Measurements from ENCODE around the gene RPS6KA2. TPM values are rescaled to one million over a fixed set of nuclear protein-coding genes. Genes with fewer than 3 reads are reported as not detected.

The RPS6KA2 gene
- total RNA-seq, 1 experiment from 2014 or later: 12.3 TPM

GRCh38 chr6:166507380-166507779 lies 119.7 kb downstream of the RPS6KA2 start:
- peaks cover 6 to 17% (median 9%) of the 10 kb centered on the region in 3 experiments for H3K36me3 Mint-ChIP-seq (ENCODE audit: insufficient read depth in 1 of 3, low read depth in 3 of 3)
- H2AFZ ChIP-seq (ENCODE audit: low read length): no peak overlapping the region

More at GRCh38 chr6:166507380-166507779, 119.7 kb downstream of the RPS6KA2 start:
- H3K4me1 Mint-ChIP-seq: 0 out of 4 replicates have a peak, but pooled peaks cover 0 to 3% of the 10 kb centered on the region in 2 experiments
- Histone ChIP-seq H3K9me3 (ENCODE audit: control insufficient read depth, low read depth, low read length) (no peaks in the 10 kb centered on the region), H3K23me2 (ENCODE audit: insufficient read length, low read depth, low read length, poor library complexity, severe bottlenecking) (no peaks in the 10 kb centered on the region), H4K91ac (ENCODE audit: insufficient read length, low read depth, low read length) (no peak overlapping the region), H2BK120ac (ENCODE audit: low read depth, low read length, poor library complexity, severe bottlenecking) (no peak overlapping the region), H3K79me2 (ENCODE audit: insufficient read depth, low read length) (no peaks in the 10 kb centered on the region), H3T11ph (ENCODE audit: low read length) (no peak overlapping the region), H3K9ac (ENCODE audit: extremely low read depth, insufficient read length, low read length) (no peak overlapping the region), H4K20me1 (ENCODE audit: control insufficient read depth, insufficient read depth, insufficient read length) (no peaks in the 10 kb centered on the region), H3K79me1 (ENCODE audit: insufficient read depth, low read depth, low read length, poor library complexity, severe bottlenecking) (no peaks in the 10 kb centered on the region), H2BK12ac (ENCODE audit: insufficient read length, low read depth, low read length) (no peak overlapping the region), H3K23ac (ENCODE audit: insufficient read length, low read depth, low read length) (no peak overlapping the region), H3K4me2 (ENCODE audit: insufficient read depth, insufficient read length, low read length) (no peak overlapping the region), H4K8ac (replicated peaks; ENCODE audit: insufficient read length, low read depth, low read length) (no peak overlapping the region), H3K18ac (ENCODE audit: insufficient read length, low read depth, low read length) (no peak overlapping the region), H3K56ac (ENCODE audit: insufficient read length, low read depth, low read length) (no peak overlapping the region), H3K4me1 (ENCODE audit: insufficient read depth, low read length) (no peaks in the 10 kb centered on the region), H3K27ac (ENCODE audit: insufficient read length, low read depth, low read length) (no peak overlapping the region), H3K4ac (ENCODE audit: low read depth, low read length) (no peak overlapping the region), H2BK20ac (ENCODE audit: low read depth, low read length, poor library complexity, severe bottlenecking) (no peak overlapping the region), H3K27me3 (ENCODE audit: insufficient read depth, low read length) (no peaks in the 10 kb centered on the region), H2BK15ac (ENCODE audit: low read depth, low read length) (no peak overlapping the region), H3K14ac (ENCODE audit: insufficient read depth, low read length) (no peak overlapping the region), H2AK5ac (ENCODE audit: insufficient read length, low read length) (no peak overlapping the region), H2BK5ac (ENCODE audit: insufficient read length, low read length) (no peak overlapping the region), H4K5ac (ENCODE audit: insufficient read length, low read depth, low read length) (no peak overlapping the region)
- no peaks in the 10 kb centered on the region for H3K9me3 Mint-ChIP-seq
- WGBS (ENCODE audit: extremely low coverage, insufficient read length, low lambda C conversion rate): no CpG with 5 or more reads among the region's 2 CpGs
- H3K27ac Mint-ChIP-seq: no peak overlapping the region; a peak in 1 of 7 replicates
- H3K27me3 Mint-ChIP-seq (ENCODE audit: low read depth): no peaks in the 10 kb centered on the region
- no peak for DNase-seq
- no peak overlapping the region; a peak in 1 of 5 replicates for H3K4me3 Mint-ChIP-seq
- TF ChIP-seq, protein P1, sequence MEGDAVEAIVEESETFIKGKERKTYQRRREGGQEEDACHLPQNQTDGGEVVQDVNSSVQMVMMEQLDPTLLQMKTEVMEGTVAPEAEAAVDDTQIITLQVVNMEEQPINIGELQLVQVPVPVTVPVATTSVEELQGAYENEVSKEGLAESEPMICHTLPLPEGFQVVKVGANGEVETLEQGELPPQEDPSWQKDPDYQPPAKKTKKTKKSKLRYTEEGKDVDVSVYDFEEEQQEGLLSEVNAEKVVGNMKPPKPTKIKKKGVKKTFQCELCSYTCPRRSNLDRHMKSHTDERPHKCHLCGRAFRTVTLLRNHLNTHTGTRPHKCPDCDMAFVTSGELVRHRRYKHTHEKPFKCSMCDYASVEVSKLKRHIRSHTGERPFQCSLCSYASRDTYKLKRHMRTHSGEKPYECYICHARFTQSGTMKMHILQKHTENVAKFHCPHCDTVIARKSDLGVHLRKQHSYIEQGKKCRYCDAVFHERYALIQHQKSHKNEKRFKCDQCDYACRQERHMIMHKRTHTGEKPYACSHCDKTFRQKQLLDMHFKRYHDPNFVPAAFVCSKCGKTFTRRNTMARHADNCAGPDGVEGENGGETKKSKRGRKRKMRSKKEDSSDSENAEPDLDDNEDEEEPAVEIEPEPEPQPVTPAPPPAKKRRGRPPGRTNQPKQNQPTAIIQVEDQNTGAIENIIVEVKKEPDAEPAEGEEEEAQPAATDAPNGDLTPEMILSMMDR (conservative IDR thresholded peaks at IDR 0.05): no peak
